8988T (cell line): Measurements from ENCODE around the gene PKIB.

ENCODE experiments used
- DNase-seq: peaks from one replicate; pipeline ENCODE4 v3.0.0; 2011

Gene PKIB

DNA sequence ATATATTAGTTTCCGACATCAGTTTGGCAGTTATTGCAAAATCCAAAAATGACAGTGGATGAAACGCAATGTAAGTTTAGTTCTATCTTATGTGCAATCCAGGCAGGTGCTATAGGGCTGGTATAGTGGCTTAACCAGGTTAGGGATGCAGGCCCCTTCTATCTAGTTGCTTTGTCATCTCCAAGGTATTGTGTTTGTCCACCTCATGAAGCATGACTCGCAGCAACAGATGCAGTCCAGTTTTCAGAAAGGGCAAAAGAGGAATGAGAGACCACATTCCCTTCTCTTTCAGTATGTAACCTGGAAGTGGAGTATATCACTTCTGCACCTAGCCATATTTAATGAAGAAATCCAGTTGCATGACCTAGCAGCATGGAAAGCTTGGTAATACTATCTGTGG lies 59.7 kb downstream of the PKIB start:
- DNase-seq: no peak

DNA sequence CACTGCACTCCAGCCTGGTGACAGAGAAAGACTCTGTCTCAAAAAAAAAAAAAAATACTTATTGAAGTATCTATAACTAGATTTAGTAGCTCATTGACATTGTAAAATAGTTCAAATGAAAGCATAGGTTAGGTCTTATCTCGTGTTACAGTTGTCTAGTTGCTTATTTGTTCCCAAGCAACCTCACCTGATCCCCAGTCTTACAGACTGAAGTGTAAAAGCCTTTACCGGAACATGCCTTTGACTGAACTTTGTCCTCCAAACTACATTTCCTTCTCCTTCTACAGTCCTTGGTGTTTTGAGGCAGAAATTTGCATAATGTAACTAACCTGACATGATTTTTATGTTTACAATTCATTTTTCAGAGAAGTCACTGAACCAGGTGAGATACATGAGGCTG lies 61.0 kb downstream of the PKIB start:
- no peak for DNase-seq

DNA sequence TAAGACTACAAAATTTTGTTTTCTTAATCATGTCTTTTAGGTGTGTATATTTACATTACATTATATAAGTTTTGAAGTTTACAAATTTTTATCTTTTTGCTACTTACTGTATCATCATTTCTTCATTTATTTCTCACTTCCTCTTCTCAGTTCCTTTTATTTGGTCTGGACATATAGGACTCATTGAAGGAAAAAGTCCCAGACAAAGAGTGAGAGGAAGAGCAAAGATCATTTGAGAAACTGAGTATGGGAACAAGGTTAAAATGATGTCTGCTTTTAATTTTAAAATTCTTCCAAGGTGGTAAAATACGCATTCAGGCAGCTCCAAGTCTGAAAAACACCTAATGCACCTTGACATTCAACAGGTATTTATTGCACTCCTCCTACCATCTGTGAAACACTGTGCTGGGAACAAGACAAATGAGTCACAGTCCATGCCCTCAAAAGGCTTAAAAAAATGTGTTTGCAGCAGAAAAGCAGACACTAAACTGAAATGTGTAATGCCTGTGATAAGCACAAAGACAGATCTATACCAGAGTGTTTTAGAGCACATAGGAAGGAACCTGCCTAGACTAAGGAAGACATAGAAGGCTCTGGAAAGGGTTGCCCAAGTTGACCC lies 63.2 kb downstream of the PKIB start:
- no peak for DNase-seq

DNA sequence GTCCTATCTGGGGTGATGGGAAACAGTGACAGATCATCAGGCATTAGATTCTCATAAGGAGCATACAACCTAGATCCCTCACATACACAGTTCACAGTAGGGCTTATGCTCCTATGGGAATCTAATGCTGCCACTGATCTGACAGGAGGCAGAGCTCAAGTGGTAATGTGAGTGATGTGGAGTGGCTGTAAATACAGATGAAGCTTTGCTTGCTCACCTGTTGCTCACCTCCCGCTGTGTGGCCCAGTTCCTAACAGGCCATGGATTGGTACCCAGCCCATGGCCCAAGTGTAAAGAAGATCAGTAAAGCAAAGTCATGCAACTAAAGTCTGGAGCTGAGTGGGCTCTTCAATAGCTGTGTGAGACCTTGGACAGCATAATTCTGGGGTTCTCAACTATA lies 65.9 kb downstream of the PKIB start:
- no peak for DNase-seq

GRCh38 chr6:122676688-122677087 lies 66.5 kb downstream of the PKIB start:
- no peak for DNase-seq

- DNase-seq: no peak
Measured at GRCh38 chr6:122677406-122677805, 67.2 kb downstream of the PKIB start.

DNA sequence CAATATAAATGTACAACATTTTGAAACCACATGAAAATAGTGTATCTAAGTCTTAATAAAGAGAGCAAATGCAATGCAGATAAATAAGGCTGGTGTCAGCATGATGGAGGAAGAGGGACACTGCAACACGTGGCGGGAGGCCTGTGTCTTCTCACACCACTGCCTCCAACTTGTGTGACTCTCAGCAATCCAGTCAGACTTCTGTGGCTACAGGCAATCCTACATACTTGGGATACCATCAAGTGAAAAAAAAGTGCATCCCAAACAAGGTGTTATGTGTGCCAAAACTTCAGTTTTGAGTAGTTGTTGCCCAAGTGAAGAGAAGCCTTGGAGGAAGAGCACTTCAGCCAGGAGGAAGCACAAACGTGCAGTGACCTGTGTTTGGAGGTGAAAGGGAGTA lies 68.6 kb downstream of the PKIB start:
- DNase-seq: no peak

DNA sequence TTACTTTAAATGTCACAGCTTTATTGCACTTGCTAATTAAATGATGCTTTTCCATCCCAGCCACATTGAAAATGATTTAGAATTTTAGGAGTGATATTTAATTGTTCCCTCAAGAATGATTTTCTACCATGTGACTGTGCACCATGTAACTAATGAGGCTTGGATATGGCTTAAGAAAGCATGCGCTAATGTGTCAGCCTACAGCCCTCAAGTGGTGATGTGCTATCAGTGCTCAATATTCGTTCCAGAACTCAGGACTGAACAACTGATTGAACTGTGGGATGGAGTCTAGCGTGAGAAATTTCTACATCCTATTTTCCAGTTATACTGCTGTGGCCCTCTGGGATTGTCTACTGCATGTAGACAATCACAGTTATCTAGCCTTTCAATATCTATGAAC lies 71.5 kb downstream of the PKIB start:
- no peak for DNase-seq

DNA sequence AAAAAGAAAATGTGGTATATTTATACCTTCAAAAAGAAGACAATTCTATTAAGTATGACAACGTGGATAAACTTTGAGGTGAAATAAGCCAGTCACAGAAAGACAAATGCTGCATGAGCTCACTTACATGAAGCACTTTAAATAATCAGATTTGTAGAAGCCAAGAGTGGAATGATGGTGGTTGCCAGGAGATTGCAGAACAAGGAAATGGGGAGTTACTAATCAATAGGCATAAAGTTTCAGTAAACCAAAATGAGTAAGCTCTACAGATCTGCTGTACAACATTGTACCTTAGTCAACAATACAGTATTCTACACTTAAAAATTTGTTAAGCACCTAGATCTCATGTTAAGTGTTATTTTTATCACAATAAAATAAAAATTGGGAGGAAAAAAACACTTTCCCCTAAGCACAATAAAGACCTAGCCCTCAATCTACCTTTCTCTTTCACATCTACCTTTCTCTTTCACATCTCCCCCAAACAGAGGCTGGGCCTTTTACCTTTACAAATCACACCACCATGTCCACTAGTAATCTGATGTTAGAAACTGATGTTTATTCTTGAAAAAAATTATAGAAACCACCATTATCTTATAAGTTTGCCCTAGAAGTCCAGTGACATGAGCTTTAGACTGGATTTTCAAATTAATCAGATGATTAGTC lies 73.9 kb downstream of the PKIB start:
- DNase-seq: no peak

DNA sequence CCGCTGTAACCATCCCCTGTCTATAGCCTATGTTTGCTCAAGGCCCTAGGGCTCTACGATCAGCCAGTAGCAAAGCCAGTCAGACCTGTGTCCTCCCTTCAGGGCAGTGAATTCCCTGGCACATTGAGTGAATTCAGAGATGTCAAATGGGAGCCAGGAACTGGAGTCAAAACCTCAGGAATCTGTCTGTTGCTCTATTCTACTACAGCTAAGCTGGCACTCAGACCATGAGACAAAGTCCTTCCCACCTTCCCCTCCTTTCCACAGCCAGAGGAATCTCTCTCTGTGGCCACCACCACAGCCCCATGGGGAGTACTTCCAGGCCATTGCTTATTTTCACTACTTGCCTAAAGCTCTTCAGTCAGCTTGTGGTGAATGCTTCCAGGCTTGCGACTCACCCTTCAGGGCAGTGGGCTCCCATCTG lies 82.0 kb downstream of the PKIB start:
- DNase-seq: no peak

DNA sequence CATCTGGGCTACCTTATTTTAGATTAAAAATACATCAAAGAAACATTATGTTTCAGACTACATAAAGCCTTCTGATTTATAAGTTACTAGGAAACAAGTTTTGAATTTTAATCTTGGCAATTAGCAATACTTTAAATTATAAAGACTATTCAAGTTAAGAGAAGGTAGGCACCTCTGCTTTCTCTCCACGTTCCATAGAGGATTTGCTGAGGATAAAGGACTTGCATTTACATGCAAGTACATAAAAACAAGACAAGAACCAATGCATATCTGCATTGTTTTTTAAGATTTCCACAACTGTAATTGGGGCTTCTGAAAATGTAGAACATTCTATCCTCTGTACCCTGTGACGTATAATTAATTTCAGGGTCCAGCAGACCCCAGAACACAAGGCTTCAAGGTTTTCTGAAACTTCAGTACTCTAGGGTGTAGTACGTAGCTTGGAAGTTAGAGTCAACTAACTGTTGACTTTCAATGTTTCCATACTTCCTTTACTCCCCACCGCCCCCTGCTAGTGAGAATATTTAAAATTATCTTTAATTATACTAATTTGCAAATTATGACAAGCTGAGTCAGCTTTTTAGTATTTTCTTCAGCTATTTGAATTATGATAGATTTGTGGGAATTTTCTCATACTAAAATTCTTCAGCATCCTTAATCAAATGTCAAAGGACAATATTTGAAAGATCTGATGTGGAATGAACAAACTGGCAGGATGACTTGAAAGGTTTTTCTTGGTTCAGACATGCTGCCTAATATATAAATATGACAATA lies 82.8 kb downstream of the PKIB start:
- no peak for DNase-seq

- DNase-seq: no peak
Measured at GRCh38 chr6:122694075-122694474, 83.9 kb downstream of the PKIB start.

- DNase-seq: no peak
Measured at GRCh38 chr6:122694602-122695001, 84.4 kb downstream of the PKIB start.

GRCh38 chr6:122695188-122695587 lies 85.0 kb downstream of the PKIB start:
- no peak for DNase-seq

DNA sequence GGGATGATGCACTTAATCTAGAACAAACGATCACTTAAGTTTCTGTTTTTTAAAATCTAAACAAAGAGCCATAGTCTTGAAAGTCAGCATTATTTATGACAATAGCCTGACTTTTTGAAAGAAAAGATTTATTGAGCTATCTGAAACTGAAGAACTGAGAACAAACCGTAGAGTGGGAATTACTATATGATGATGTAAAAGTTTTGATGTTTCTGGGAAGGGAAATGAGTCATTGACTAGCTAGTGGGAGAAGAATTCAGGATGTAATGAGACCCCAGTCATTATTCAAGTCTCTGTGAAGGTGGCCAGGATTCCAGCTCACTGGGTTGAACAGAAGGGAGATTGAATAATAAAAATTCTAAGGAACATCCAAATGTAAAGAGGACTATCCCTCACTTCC lies 85.9 kb downstream of the PKIB start:
- DNase-seq: no peak

- no peak for DNase-seq
Measured at GRCh38 chr6:122696853-122697252, 86.6 kb downstream of the PKIB start.

- DNase-seq: no peak
Measured at GRCh38 chr6:122697458-122697857, 87.3 kb downstream of the PKIB start.

DNA sequence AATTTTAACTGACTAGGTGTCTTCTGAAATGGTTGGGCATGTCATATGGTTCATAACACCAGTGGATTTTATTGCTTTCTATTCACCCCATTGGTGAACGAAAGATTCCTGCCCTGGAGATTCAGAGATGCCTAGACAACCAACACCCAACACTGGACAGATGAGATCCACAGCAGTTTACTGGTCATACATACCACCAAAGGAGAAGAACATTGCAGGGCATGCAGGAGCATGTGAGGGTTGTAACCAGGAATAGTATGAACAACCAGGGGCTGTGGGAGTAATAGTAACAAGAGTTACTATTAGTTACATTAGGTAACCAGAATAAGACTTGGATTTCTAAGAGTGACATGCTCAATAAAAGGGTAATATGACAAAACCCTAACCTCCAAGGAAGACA lies 91.5 kb downstream of the PKIB start:
- DNase-seq: no peak

DNA sequence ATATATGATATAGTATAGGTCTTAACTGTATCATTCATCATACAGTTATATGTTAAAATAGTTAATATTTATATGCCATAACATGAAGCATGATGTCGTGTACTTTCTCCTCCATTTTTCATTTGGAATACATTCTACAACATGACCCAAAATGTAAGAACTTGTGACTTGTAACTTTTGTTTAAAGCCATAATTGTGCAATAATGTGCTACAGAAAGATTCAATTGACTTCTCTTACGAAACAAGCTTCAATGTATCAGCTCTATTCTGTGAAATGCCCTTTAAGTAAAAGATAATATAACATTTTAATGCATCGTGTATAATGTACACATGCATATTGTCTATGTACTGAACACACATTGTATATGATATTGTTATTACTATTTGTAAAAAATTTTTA lies 92.6 kb downstream of the PKIB start:
- DNase-seq: no peak

DNA sequence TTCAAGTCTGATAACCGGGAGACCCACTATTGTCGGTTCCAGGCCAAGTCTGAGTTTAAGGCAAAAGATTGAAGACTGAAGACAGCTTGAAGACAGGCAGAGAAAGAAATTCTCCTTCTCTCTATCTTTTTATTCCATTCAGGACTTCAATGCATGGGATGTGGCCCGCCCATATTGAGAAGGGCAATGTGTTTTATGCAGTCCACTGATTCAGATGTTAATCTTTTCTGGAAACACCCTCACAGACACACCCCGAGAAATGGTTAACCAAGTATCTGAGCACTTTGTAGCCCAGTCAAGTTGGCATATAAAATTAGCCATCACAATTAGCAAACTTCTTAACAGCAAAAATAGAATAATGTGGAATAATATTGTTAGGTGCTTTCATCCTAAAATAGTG lies 93.9 kb downstream of the PKIB start:
- DNase-seq: no peak

- DNase-seq: no peak
Measured at GRCh38 chr6:122709922-122710512, 99.8 kb downstream of the PKIB start.

GRCh38 chr6:122710908-122711635 lies 100.9 kb downstream of the PKIB start:
- no peak for DNase-seq

DNA sequence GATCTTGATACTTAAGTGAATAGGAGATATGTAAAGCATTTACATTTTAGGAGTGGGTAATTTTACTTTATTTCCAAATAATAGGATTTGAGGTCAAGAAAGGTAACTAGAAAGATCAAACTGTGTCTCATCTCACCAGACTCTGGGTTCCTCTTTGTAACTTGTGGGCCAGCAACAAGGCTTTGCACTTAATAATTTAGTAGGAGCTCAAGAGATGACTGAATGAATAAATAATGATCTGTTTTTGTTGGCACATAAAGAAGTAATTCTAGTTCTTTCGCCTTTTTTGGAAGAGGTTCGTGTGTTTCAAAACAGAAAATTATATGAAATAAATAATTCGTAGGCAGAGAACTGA lies 101.9 kb downstream of the PKIB start:
- no peak for DNase-seq
